ENCODE measurements around the gene HELZ2.
"Not testable (repeated sequence)": the region's sequence is repeated elsewhere in the genome, so short reads cannot be mapped to it uniquely, and the experiment has no call there.

HELZ2 gene

GRCh38 chr20:63574156-63574828 lies at the start of gene HELZ2:
TSS of gene HELZ2 (minus strand) at chr20:63574239. CDS start at chr20:63572385, 1,854 bp downstream.
- peak in 26 of 56 donors; percentile 7 to 61 (median 29) for DNase-seq

GRCh38 chr20:63622732-63623131 lies 48.7 kb upstream of the HELZ2 start:
- DNase-seq = no peak

- no peak for DNase-seq
These were observed 48.1 kb upstream of the HELZ2 start for GRCh38 chr20:63622096-63622495.

GRCh38 chr20:63620991-63621390 lies 47.0 kb upstream of the HELZ2 start:
- no peak for DNase-seq

- no peak for DNase-seq
These were observed 45.5 kb upstream of the HELZ2 start for GRCh38 chr20:63619505-63619904.

- DNase-seq = no peak
These were observed 45.0 kb upstream of the HELZ2 start for GRCh38 chr20:63619086-63619485.

GRCh38 chr20:63618291-63618980 lies 44.4 kb upstream of the HELZ2 start:
- DNase-seq = no peak

- DNase-seq = no peak
These were observed 43.8 kb upstream of the HELZ2 start for GRCh38 chr20:63617876-63618265.

- DNase-seq = no peak
These were observed 43.2 kb upstream of the HELZ2 start for GRCh38 chr20:63617092-63617875.

GRCh38 chr20:63613863-63614594 lies 40.0 kb upstream of the HELZ2 start:
- DNase-seq = peak in 4 of 56 donors; percentile 13 to 19 (median 14)

- no peak for DNase-seq
These were observed 38.4 kb upstream of the HELZ2 start for GRCh38 chr20:63612276-63612931.

- no peak for DNase-seq
These were observed 37.6 kb upstream of the HELZ2 start for GRCh38 chr20:63611646-63612045.

GRCh38 chr20:63610581-63611435 lies 36.8 kb upstream of the HELZ2 start:
- DNase-seq = no peak

- DNase-seq = no peak
These were observed 32.6 kb upstream of the HELZ2 start for GRCh38 chr20:63606686-63607085.

- DNase-seq = no peak
These were observed 28.3 kb upstream of the HELZ2 start for GRCh38 chr20:63602321-63602720.

GRCh38 chr20:63601679-63602078 lies 27.6 kb upstream of the HELZ2 start:
- DNase-seq = not testable (repeated sequence)

- DNase-seq = no peak
These were observed 25.5 kb upstream of the HELZ2 start for GRCh38 chr20:63599396-63600050.

- no peak for DNase-seq
These were observed 24.7 kb upstream of the HELZ2 start for GRCh38 chr20:63598479-63599395.

All from amygdala (tissue), 56 donors.